K562 (cell line): ENCODE results near the gene THAP4.

Experiments used
- DPF2 ChIP-seq: fragments of 450-650 bp; IDR thresholded peaks from 2 replicates; pipeline ENCODE4 v1.6.1; 2016
- E2F4 ChIP-seq: sonication (generic); formaldehyde crosslinking; IDR thresholded peaks from 2 replicates; pipeline ENCODE4 v1.8.0; 2022; ENCODE audit warnings: mild to moderate bottlenecking, low read depth, missing genetic modification reagents
- IRF2 ChIP-seq: sonication (generic); formaldehyde crosslinking; IDR thresholded peaks from 2 replicates; pipeline ENCODE4 v1.8.1; 2022; ENCODE audit warnings: mild to moderate bottlenecking, missing genetic modification reagents
- TEAD4 ChIP-seq, 2 experiments: sonication (generic) in 1 of 2; formaldehyde crosslinking in 1 of 2; IDR thresholded peaks; 2 replicates each; pipeline versions ENCODE4 v1.6.1 to v1.8.0; 2012 to 2022; ENCODE audit warnings: borderline replicate concordance in 1 of 2, inconsistent platforms in 1 of 2, low read length in 1 of 2, mild to moderate bottlenecking in 1 of 2, missing genetic modification reagents in 1 of 2
- ZNF282 ChIP-seq: sonication (generic); formaldehyde crosslinking; IDR thresholded peaks from 2 replicates; pipeline ENCODE4 v1.8.1; 2023; ENCODE audit warnings: missing genetic modification reagents
- ZNF41 ChIP-seq: fragments of 250-450 bp; sonication (Bioruptor Pico); conservative IDR thresholded peaks from 2 replicates; pipeline ENCODE4 v1.4.0; 2020; ENCODE audit warnings: mild to moderate bottlenecking

- TF ChIP-seq ZNF282 (CRISPR knock-in tag) (no peak), DPF2 (no peak), IRF2 (no peak), ZNF41 (no peak), TEAD4 (IDR thresholded peaks at IDR 0.05; ENCODE audit: low read length) (no peak), TEAD4 (CRISPR knock-in tag; IDR thresholded peaks at IDR 0.05; ENCODE audit: borderline replicate concordance) (no peak), E2F4 (CRISPR knock-in tag) (no peak)
Observed at GRCh38 chr2:241539616-241540374, 97.2 kb downstream of the THAP4 start.
